HCEC 1CT (cell line): ENCODE measurements around the gene CD63.
A peak's percentile ranks its signal among the peaks of the same experiment; 100 is the strongest.
"Not testable (repeated sequence)": the region's sequence is repeated elsewhere in the genome, so short reads cannot be mapped to it uniquely, and the experiment has no call there.

ENCODE experiments used
- DNase-seq: peaks from one replicate; pipeline ENCODE4 v3.0.0-alpha.2; 2017

The CD63 gene

GRCh38 chr12:55728939-55729818 is at the start of gene CD63:
Gene CD63, minus strand, starts transcription at chr12:55729009. Its CDS starts 668 bp downstream, at chr12:55728341.
- DNase-seq, result peak; percentile 94

GRCh38 chr12:55777856-55778255 is 49.0 kb upstream of the CD63 start:
- DNase-seq, result no peak

- no peak for DNase-seq
Observed at GRCh38 chr12:55771736-55772135, 42.9 kb upstream of the CD63 start.

- DNase-seq, result no peak
Observed at GRCh38 chr12:55767156-55767555, 38.3 kb upstream of the CD63 start.

- DNase-seq, result no peak
Observed at GRCh38 chr12:55765736-55766290, 37.0 kb upstream of the CD63 start.

GRCh38 chr12:55762646-55763045 is 33.8 kb upstream of the CD63 start:
- DNase-seq, result no peak

- no peak for DNase-seq
Observed at GRCh38 chr12:55760663-55761062, 31.9 kb upstream of the CD63 start.

GRCh38 chr12:55758575-55758974 is 29.8 kb upstream of the CD63 start:
- DNase-seq, result not testable (repeated sequence)

GRCh38 chr12:55757701-55758100 is 28.9 kb upstream of the CD63 start:
- DNase-seq, result no peak

- DNase-seq, result no peak
Observed at GRCh38 chr12:55755246-55755645, 26.4 kb upstream of the CD63 start.

GRCh38 chr12:55748230-55748993 is 19.6 kb upstream of the CD63 start:
- DNase-seq, result no peak

GRCh38 chr12:55746913-55747231 is 18.1 kb upstream of the CD63 start:
- no peak for DNase-seq

GRCh38 chr12:55746174-55746912 is 17.5 kb upstream of the CD63 start:
- DNase-seq, result no peak

- no peak for DNase-seq
Observed at GRCh38 chr12:55745361-55746173, 16.8 kb upstream of the CD63 start.

- DNase-seq, result no peak
Observed at GRCh38 chr12:55744340-55745030, 15.7 kb upstream of the CD63 start.

- peak; percentile 76 for DNase-seq
Observed at GRCh38 chr12:55743406-55744339, 14.9 kb upstream of the CD63 start.

- peak; percentile 71 for DNase-seq
Observed at GRCh38 chr12:55742719-55743405, 14.1 kb upstream of the CD63 start, which contains the start of gene GDF11. Gene GDF11, plus strand, starts transcription at chr12:55743122. Its CDS starts 195 bp downstream, at chr12:55743317.

- no peak for DNase-seq
Observed at GRCh38 chr12:55741931-55742680, 13.3 kb upstream of the CD63 start.

GRCh38 chr12:55739025-55739378 is 10.2 kb upstream of the CD63 start:
- no peak for DNase-seq
